Measurements from ENCODE around the gene TMEM53.

The TMEM53 gene

DNA sequence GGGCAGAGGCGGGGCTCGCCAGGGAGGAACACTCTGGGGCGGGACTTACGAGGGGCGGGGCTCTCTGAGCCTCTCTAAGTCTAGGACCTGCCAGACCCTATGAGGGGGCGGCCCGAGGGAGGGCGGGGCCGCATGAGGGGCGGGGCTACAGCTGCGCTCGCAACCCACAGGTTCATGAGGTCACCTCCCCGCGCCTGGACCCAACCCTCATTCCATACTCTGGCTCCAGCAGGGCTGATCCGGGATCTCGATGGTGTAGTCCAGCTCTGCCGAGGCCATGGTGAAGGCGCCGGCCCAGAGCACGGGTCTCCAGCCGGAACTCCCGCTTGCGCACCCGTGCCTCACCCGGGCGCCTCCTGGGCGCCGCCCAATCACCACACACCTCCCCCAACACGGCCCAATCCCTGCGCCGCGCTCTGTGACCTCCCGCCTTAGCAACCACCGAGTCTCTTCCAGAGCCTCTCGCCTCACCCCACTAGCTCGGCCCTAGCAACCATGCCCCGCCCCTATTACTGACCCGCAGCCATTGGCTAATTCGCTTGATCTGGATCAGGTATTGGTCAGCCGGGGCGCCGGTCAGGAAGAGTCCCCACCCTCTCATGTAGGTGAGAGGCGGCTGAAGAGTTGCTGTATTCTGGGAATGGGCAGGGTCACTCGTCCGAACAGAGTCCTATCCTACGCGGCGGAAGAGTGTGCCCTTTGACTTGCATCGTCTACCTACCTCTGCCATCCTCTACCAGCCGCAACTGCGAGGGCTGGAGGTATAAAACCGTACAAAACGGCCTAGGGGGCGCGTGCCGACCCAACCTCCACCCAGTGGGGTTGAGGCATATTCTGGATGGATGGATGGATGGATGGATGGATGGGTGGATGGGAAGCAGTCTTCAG lies at the start of gene TMEM53, which contains the start of gene ARMH1:
Gene TMEM53 (minus strand): TSS at position 369 of the 888 bp plus-strand sequence. CDS start 90 bp downstream, at position 279.
Gene ARMH1 (plus strand): TSS at position 602 of the 888 bp plus-strand sequence. CDS start 14,984 bp downstream, outside the sequence.
- Histone ChIP-seq H3K27me3 (replicated peaks; ENCODE audit: control insufficient read depth, insufficient read depth, low read length) (no peaks in the 10 kb centered on the region), H3K36me3 (ENCODE audit: control insufficient read depth, insufficient read depth, low read length) (no peaks in the 10 kb centered on the region), H3K4me3 (replicated peaks; ENCODE audit: low read depth, low read length) (peak within 1 kb of the TSS; percentile 88)
- peak; percentile 99 for DNase-seq (ENCODE audit: extremely low read depth, insufficient read length)
- TF ChIP-seq, protein P1, sequence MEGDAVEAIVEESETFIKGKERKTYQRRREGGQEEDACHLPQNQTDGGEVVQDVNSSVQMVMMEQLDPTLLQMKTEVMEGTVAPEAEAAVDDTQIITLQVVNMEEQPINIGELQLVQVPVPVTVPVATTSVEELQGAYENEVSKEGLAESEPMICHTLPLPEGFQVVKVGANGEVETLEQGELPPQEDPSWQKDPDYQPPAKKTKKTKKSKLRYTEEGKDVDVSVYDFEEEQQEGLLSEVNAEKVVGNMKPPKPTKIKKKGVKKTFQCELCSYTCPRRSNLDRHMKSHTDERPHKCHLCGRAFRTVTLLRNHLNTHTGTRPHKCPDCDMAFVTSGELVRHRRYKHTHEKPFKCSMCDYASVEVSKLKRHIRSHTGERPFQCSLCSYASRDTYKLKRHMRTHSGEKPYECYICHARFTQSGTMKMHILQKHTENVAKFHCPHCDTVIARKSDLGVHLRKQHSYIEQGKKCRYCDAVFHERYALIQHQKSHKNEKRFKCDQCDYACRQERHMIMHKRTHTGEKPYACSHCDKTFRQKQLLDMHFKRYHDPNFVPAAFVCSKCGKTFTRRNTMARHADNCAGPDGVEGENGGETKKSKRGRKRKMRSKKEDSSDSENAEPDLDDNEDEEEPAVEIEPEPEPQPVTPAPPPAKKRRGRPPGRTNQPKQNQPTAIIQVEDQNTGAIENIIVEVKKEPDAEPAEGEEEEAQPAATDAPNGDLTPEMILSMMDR (IDR thresholded peaks at IDR 0.05; ENCODE audit: insufficient read depth, low read length, poor library complexity, severe bottlenecking), result peak; percentile 19

DNA sequence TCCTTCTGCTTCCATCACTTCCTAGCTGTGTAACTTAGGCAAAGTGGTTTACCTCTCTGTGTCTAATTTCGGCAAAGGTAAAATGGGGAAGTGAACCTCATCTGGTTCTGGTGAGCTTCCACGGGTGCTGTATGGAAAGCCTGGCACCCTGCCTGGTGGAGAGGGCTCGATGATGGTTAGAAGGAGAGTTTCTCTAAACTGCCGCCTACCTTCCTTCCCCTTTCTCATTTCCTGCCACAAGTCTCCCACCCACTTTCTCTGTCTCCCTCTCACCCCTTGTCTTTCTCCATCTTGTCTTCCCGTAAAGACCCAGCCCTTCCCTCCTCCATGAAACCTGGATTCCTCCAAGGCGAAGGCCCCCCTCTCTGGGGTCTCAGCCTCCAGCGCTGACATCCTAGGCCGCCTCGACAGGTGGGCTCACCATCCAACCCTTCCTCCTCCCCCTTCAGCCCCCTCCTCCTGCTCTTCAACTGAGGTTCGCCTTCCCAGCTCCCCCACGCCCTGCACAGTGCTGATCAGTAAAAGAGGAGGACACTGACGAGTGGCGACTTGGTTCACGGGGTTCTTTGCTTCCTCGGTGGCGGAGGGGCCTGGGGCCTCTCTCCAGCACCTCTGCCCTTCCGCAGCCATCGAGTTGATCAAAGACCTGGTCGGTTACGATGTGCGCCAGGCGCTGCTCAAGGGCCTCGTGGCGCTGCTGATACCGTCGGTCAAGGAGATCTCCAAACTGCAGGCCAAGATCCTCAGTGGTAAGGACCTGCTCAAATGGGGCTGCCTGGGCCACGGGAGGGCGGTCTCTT lies 49.4 kb upstream of the TMEM53 start:
- Histone ChIP-seq H3K27me3 (replicated peaks; ENCODE audit: control insufficient read depth, insufficient read depth, low read length) (no peaks in the 10 kb centered on the region), H3K4me3 (replicated peaks; ENCODE audit: low read depth, low read length) (no peak overlapping the region; the same call in 1 of the 2 replicates), H3K36me3 (ENCODE audit: control insufficient read depth, insufficient read depth, low read length) (no peaks in the 10 kb centered on the region)
- TF ChIP-seq, protein P1 (IDR thresholded peaks at IDR 0.05; ENCODE audit: insufficient read depth, low read length, poor library complexity, severe bottlenecking), result no peak
- peak; percentile 60 for DNase-seq (ENCODE audit: extremely low read depth, insufficient read length)

DNA sequence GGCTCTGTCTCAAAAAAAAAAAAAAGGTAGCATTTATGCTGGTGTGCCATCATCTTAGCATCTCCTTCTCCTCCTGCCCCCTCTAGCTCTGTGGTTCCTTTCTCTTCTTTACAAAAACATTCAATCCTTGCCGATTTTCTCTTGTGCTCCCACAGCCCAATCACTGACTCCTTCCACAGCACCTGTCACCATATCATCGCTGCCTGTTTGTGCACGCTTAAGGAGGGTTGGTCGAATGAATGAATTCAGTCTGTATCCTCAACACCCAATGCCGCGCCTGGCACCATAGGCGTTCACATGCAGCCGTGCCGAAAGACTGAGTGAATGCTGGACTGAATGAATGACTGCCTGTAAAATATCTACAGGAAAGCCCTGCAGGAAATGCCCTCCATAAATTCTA lies 48.8 kb upstream of the TMEM53 start:
- peak; percentile 48 for DNase-seq (ENCODE audit: extremely low read depth, insufficient read length)
- no peaks in the 10 kb centered on the region for H3K27me3 ChIP-seq (replicated peaks; ENCODE audit: control insufficient read depth, insufficient read depth, low read length)
- no peak overlapping the region for H3K4me3 ChIP-seq (replicated peaks; ENCODE audit: low read depth, low read length)
- no peaks in the 10 kb centered on the region for H3K36me3 ChIP-seq (ENCODE audit: control insufficient read depth, insufficient read depth, low read length)
- TF ChIP-seq, protein P1 (IDR thresholded peaks at IDR 0.05; ENCODE audit: insufficient read depth, low read length, poor library complexity, severe bottlenecking), result no peak

DNA sequence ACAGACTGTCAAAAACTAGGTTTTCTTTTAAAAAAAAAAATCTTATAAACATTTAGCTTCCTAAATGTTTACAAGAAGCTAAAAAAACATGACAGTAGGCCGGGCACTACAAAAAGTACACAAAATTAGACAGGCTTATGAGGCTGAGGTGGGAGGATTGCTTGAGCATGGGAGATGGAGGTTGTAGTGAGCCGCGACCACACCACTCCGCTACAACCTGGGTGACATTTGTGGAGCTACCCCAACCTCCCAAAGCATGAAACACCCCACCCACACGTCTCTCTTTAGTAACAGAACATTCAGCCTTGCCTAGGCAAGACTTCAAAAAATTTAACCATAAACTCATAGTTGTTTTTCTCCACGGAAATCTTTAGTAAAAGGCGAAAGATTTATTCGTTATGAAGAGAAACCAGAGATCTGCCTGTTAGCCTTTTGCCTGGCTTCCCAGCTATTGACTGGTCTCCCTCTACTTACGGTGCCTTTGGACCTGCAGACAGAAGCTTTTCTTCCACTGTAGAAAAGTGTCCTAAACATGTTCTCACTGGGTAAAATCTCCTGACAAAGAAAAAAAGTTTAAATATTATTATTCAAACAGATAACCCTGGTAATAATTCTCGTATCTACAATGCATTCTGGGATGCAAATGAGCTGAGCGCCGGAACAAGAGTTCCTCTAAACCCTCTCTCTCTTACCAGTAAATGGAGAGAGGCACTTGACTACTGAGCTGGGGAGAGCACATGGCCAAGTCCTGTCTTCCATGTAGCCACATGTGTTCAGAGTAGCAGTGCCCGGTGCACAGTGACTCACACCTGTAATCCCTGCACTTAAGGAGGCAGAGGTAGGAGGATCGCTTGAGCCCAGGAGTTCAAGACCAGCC lies 47.4 kb upstream of the TMEM53 start:
- Histone ChIP-seq H3K36me3 (ENCODE audit: control insufficient read depth, insufficient read depth, low read length) (no peaks in the 10 kb centered on the region), H3K27me3 (replicated peaks; ENCODE audit: control insufficient read depth, insufficient read depth, low read length) (no peaks in the 10 kb centered on the region), H3K4me3 (replicated peaks; ENCODE audit: low read depth, low read length) (no peak overlapping the region)
- peak; percentile 87 for DNase-seq (ENCODE audit: extremely low read depth, insufficient read length)
- TF ChIP-seq, protein P1 (IDR thresholded peaks at IDR 0.05; ENCODE audit: insufficient read depth, low read length, poor library complexity, severe bottlenecking), result no peak

DNA sequence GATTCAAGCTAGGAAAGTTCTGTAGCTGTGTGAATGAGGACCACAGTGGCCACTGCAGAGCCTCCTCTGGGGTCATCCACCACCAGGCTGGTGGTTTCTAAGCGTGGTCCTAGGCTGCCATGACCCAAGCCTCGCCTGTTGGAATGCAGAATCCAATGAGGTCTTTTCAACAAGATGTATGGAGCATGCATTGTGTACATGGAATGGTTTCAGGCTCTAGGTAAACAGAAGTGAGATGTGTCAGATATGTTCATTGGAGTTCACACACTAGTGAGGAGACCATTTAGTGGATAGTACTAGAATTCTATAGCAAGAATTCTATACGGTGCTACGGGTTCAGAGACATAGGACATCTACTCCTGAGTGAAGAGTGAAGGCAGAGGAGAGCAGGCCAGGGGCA lies 46.0 kb upstream of the TMEM53 start:
- Histone ChIP-seq H3K27me3 (replicated peaks; ENCODE audit: control insufficient read depth, insufficient read depth, low read length) (no peaks in the 10 kb centered on the region), H3K4me3 (replicated peaks; ENCODE audit: low read depth, low read length) (no peak overlapping the region), H3K36me3 (ENCODE audit: control insufficient read depth, insufficient read depth, low read length) (no peaks in the 10 kb centered on the region)
- DNase-seq (ENCODE audit: extremely low read depth, insufficient read length), result no peak
- TF ChIP-seq, protein P1 (IDR thresholded peaks at IDR 0.05; ENCODE audit: insufficient read depth, low read length, poor library complexity, severe bottlenecking), result no peak

Measured in GM06990 (cell line).